ENCODE results near the gene MAFG.
A peak's percentile ranks its signal among the peaks of the same experiment; 100 is the strongest.

MAFG gene

GRCh38 chr17:81927653-81928543 lies at the start of gene MAFG:
Gene MAFG (minus strand): TSS chr17:81927735. CDS start chr17:81923185, 4,550 bp downstream.
- DNase-seq, result peak; percentile 94

- DNase-seq, result no peak
These were observed 49.0 kb upstream of the MAFG start for GRCh38 chr17:81976332-81977210.

DNA sequence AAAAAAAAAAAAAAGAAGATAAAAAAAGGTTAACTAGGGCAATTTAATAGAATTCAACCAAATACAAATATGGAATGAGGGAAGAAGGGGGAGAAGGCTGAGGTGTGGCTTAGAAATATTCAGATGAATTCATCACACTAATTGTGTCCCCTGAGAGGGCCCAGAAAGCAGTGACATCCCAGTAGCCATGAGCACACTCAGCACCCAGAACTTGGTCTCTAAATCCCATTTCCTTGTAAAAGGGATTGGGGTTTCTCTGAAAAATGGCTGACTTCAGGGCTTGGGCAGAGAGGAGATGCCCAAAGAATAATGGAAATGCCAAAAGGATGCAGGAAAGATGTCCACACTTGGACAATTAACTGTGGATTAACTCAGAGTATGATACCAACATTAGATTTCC lies 45.9 kb upstream of the MAFG start:
- DNase-seq, result no peak

GRCh38 chr17:81968850-81969812 lies 41.6 kb upstream of the MAFG start:
- DNase-seq, result no peak

DNA sequence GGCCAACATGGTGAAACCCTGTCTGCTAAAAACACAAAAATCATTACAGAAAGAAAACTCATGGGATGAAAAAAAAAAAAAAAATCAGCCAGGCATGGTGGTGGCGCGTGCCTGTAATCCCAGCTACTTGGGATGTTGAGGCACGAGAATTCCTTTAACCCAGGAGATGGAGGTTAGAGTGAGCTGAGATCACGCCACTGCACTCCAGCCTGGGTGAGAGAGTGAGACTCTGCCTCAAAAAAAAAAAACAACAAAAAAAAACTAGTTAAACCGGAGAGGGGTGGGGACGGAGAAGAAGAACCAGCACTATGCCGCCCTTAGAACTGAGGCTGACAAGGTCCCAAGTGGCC lies 40.8 kb upstream of the MAFG start:
- no peak for DNase-seq

GRCh38 chr17:81967533-81968395 lies 40.2 kb upstream of the MAFG start:
- peak; percentile 68 for DNase-seq

- no peak for DNase-seq
These were observed 39.7 kb upstream of the MAFG start for GRCh38 chr17:81967244-81967532.

- DNase-seq, result peak; percentile 44
These were observed 39.1 kb upstream of the MAFG start for GRCh38 chr17:81966343-81967243.

- no peak for DNase-seq
These were observed 36.7 kb upstream of the MAFG start for GRCh38 chr17:81964081-81964849.

DNA sequence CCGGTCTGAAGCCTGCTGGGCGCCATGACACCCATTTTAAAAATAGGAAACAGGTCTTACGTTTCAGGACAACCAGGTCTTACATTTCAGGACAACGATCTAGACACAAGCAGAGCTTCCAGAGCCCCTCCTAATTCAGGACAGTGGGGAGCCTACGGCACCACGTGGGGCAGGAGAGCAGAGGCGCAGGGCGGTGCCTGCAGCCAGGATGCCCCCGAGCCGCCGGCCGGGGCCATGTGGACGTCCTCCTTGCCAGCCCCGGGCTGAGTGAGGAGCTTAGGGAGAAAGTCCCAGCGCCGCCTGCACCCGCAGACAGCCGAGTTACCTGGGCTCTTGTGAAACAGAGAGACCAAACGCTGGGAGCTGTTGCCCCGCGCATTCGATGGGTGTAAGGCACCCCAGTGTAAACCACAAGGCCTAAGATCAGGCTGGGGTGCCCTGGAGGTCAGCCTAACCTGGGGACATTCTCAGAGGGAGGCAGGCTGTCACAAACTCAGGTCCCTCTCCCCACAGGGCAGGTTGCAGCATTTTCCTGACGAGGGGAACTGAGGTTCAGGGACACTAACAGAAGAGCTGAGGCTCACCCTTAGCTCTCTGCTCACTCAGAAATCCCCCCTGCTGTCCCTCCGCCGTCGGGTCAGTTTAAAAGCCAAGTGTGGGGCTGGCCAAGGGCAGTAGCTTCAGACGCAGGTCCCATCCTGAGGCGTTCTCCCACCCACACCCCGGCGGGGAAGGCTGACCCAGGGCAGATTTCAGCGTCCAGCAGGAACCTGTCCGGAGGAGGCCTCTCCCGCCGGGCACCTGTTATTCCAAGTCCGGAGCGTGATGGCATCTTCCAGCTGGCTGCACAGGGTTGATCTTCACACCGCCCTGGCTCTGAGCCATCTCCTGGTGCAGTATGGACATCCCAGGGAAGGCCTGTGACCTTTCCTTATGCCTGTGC lies 35.2 kb upstream of the MAFG start:
- DNase-seq, result no peak

GRCh38 chr17:81961521-81962498 lies 34.3 kb upstream of the MAFG start:
- no peak for DNase-seq

DNA sequence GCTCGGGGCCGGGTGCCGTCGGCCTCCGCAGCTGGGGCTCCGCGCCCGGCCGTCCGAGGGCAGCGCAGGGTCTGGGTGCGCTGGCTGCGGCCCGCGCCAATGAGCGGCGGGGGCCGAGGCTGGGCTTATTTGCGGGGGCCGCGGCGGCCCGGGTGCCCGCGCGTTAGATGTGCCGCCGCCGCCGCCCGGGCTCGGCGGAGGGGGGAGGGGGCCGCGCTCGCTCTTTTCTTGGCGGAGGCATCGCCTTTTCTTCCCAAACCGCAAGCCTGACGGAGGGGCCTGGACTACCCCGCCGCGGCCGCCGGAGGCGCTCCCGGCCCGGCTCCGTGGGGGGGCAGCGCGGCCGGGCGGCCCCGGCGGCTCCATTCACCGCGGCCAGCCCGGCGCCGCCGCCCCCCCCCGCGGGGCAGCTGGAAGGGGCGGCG lies 33.6 kb upstream of the MAFG start, which contains the start of gene NOTUM:
NOTUM (minus strand) TSS at position 101 of the 425 bp plus-strand sequence. CDS start 278 bp downstream, outside the sequence.
- DNase-seq, result peak; percentile 38

DNA sequence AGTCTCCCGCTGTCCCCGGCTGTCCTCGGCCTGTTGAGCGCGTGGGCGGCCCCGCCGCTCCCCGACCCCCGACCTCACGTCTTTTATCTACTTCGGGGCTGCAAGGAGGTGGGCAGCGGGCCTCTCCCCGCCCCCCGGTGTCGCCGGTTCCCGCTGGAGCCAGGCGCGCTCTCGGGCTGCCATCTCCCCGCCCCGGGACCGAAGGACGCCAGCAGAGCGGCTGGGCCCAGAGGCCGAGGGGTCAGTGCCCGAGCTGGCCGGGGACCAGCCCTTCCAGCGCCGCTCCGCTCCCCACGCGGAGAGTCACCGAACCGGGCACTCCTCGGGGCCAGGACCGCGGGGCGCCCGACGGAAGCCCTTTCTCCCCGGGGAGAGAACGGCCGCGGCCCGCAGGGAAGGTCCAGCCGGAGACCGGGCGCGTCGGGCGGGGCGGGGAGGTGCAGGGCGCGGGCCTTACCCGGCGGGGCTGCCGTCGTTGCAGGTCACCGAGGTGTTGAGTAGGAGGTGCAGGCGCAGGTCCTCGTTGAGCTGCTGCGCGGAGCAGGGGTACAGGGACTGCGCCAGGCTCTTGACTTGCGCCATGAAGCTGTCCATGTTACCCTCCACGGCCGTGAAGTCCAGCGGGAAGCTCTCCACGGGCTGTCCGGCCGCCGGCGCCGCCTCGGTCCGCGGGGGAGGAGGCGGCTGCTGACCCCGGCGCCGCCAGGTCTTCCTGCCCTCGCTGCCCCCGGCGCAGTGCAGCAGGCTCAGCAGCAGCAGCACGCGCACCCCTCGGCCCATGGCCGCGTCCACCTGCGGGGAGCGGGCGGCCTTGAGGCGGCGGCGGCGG lies 32.8 kb upstream of the MAFG start:
- no peak for DNase-seq

GRCh38 chr17:81959362-81960129 lies 32.0 kb upstream of the MAFG start:
- DNase-seq, result peak; percentile 25

DNA sequence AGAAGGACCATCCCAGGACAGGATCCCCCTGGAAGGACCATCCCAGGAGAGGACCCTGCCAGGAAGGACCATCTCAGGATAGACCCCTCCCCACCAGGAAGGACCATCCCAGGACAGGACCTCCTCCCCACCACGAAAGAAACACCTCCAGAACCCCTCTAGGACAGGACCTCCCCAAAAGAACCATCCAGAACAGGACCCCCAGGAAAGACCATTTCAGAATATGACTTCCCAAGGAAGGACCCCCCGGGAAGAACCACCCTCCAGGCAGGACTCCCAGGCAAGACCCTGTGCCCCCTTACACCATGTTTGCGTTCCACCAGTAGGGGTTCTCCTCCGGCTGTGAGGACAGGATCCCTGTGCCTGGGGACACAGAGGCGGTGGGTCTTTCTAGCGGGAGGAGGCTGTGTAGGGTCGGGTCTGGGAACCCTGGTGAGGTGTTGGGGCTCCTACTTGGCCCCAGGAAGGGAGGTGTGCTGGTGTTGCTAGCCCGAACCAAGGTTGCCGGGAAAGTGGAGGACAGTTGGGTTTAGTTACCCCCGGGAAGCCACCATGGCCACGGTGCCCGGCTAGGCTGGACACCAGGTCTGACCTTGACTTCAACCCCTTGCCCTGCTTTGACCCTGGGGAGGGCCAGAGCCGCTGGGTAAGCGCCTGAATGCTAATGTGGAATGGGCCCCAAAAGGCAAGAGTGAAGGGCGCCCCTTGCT lies 31.3 kb upstream of the MAFG start:
- no peak for DNase-seq
